HUES48 (cell line): Measurements from ENCODE around the gene MYO10.
A peak's percentile ranks its signal among the peaks of the same experiment; 100 is the strongest.

Experiments used
- H3K27ac ChIP-seq: one replicate; pipeline ENCODE4 v1.7.0; 2013; ENCODE audit warnings: low read depth, low read length, inconsistent platforms
- H3K27me3 ChIP-seq: 2 replicates; pipeline ENCODE4 v1.6.1; 2013; ENCODE audit warnings: mild to moderate bottlenecking, low read length; ENCODE audit not compliant: control insufficient read depth, insufficient read depth
- H3K36me3 ChIP-seq: 2 replicates; pipeline ENCODE4 v1.6.1; 2013; ENCODE audit warnings: low read length; ENCODE audit not compliant: control insufficient read depth, insufficient read depth
- H3K4me1 ChIP-seq: 2 replicates; pipeline ENCODE4 v1.6.1; 2013; ENCODE audit warnings: mild to moderate bottlenecking, low read length; ENCODE audit not compliant: control insufficient read depth, insufficient read depth
- H3K4me3 ChIP-seq: 2 replicates; pipeline ENCODE4 v1.5.1; 2013; ENCODE audit warnings: mild to moderate bottlenecking, low read depth, low read length
- H3K9ac ChIP-seq: 2 replicates; pipeline ENCODE4 v1.6.1; 2013; ENCODE audit warnings: mild to moderate bottlenecking, low read depth, low read length, moderate library complexity
- H3K9me3 ChIP-seq: 2 replicates; pipeline ENCODE4 v1.6.1; 2013; ENCODE audit warnings: low read length; ENCODE audit not compliant: control insufficient read depth, insufficient read depth

Gene MYO10

GRCh38 chr5:16897284-16897704 is 38.8 kb downstream of the MYO10 start:
- H3K4me1 ChIP-seq, result peaks cover 61% of the 10 kb centered on the region
- H3K27me3 ChIP-seq, result no peaks in the 10 kb centered on the region
- peak overlapping the region; percentile 70 for H3K27ac ChIP-seq
- H3K36me3 ChIP-seq, result no peaks in the 10 kb centered on the region
- no peak overlapping the region; the same call in 1 of the 2 replicates for H3K4me3 ChIP-seq
- H3K9ac ChIP-seq, result no peak overlapping the region
- no peaks in the 10 kb centered on the region for H3K9me3 ChIP-seq

GRCh38 chr5:16896767-16897166 is 39.3 kb downstream of the MYO10 start:
- Histone ChIP-seq H3K9ac (no peak overlapping the region), H3K9me3 (no peaks in the 10 kb centered on the region), H3K4me1 (peaks cover 60% of the 10 kb centered on the region), H3K27me3 (no peaks in the 10 kb centered on the region), H3K27ac (peak overlapping the region; percentile 57), H3K36me3 (no peaks in the 10 kb centered on the region), H3K4me3 (no peak overlapping the region)

- Histone ChIP-seq H3K4me3 (no peak overlapping the region), H3K27ac (peak overlapping the region; percentile 56), H3K9me3 (no peaks in the 10 kb centered on the region), H3K4me1 (peaks cover 61% of the 10 kb centered on the region), H3K27me3 (no peaks in the 10 kb centered on the region), H3K9ac (no peak overlapping the region), H3K36me3 (no peaks in the 10 kb centered on the region)
Measured at GRCh38 chr5:16894236-16895057, 41.6 kb downstream of the MYO10 start.

GRCh38 chr5:16891033-16891432 is 45.1 kb downstream of the MYO10 start:
- Histone ChIP-seq H3K36me3 (no peaks in the 10 kb centered on the region), H3K9me3 (no peaks in the 10 kb centered on the region), H3K4me1 (peaks cover 44% of the 10 kb centered on the region), H3K27ac (no peak overlapping the region), H3K27me3 (no peaks in the 10 kb centered on the region), H3K4me3 (no peak overlapping the region), H3K9ac (no peak overlapping the region)

GRCh38 chr5:16889972-16890519 is 46.0 kb downstream of the MYO10 start:
- no peaks in the 10 kb centered on the region for H3K36me3 ChIP-seq
- H3K27ac ChIP-seq, result no peak overlapping the region
- peaks cover 39% of the 10 kb centered on the region for H3K4me1 ChIP-seq
- no peaks in the 10 kb centered on the region for H3K9me3 ChIP-seq
- no peak overlapping the region for H3K4me3 ChIP-seq
- H3K9ac ChIP-seq, result no peak overlapping the region
- H3K27me3 ChIP-seq, result no peaks in the 10 kb centered on the region

GRCh38 chr5:16889203-16889971 is 46.7 kb downstream of the MYO10 start:
- Histone ChIP-seq H3K9me3 (no peaks in the 10 kb centered on the region), H3K4me3 (no peak overlapping the region), H3K36me3 (no peaks in the 10 kb centered on the region), H3K4me1 (peaks cover 32% of the 10 kb centered on the region), H3K27me3 (no peaks in the 10 kb centered on the region), H3K27ac (no peak overlapping the region), H3K9ac (no peak overlapping the region)

GRCh38 chr5:16888694-16889124 is 47.4 kb downstream of the MYO10 start:
- no peaks in the 10 kb centered on the region for H3K27me3 ChIP-seq
- H3K36me3 ChIP-seq, result no peaks in the 10 kb centered on the region
- H3K9ac ChIP-seq, result no peak overlapping the region
- H3K9me3 ChIP-seq, result no peaks in the 10 kb centered on the region
- H3K27ac ChIP-seq, result no peak overlapping the region
- H3K4me1 ChIP-seq, result peaks cover 27% of the 10 kb centered on the region
- H3K4me3 ChIP-seq, result no peak overlapping the region

- Histone ChIP-seq H3K9ac (no peak overlapping the region), H3K27ac (no peak overlapping the region), H3K27me3 (no peaks in the 10 kb centered on the region), H3K9me3 (no peaks in the 10 kb centered on the region), H3K4me3 (no peak overlapping the region), H3K36me3 (no peaks in the 10 kb centered on the region), H3K4me1 (peaks cover 27% of the 10 kb centered on the region)
Measured at GRCh38 chr5:16886793-16887345, 49.2 kb downstream of the MYO10 start.

- H3K4me3 ChIP-seq, result no peak overlapping the region
- no peak overlapping the region for H3K27ac ChIP-seq
Measured at GRCh38 chr5:16886366-16886736, 49.7 kb downstream of the MYO10 start.

GRCh38 chr5:16885635-16886365 is 50.3 kb downstream of the MYO10 start:
- H3K9me3 ChIP-seq, result no peaks in the 10 kb centered on the region
- no peak overlapping the region for H3K27ac ChIP-seq
- H3K9ac ChIP-seq, result no peak overlapping the region
- peaks cover 24% of the 10 kb centered on the region for H3K4me1 ChIP-seq
- no peaks in the 10 kb centered on the region for H3K27me3 ChIP-seq
- no peak overlapping the region for H3K4me3 ChIP-seq
- H3K36me3 ChIP-seq, result no peaks in the 10 kb centered on the region

More at GRCh38 chr5:16886366-16886736, 49.7 kb downstream of the MYO10 start:
- Histone ChIP-seq H3K9ac (no peak overlapping the region), H3K36me3 (no peaks in the 10 kb centered on the region), H3K9me3 (no peaks in the 10 kb centered on the region), H3K27me3 (no peaks in the 10 kb centered on the region), H3K4me1 (peaks cover 27% of the 10 kb centered on the region)
